ENCODE results near the gene ARHGAP26.

The ARHGAP26 gene

DNA sequence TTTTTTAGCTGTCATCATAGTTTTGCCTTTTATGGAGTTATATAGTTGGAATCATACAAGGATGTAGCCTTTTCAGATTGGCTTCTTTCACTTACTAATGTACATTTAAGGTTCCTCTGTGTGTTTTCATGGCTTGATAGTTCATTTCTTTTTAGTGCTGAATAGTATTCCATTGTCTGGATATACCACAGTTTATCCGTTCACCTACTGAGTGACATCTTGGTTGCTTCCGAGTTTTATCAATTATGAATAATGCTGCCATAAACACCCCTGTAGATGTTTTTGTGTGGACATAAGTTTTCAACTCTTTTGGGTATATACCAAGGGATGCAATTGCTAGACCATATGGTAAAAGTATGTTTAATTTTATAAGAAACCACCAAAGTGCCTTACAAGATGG is 497.0 kb downstream of the ARHGAP26 start:
- H3K4me3 ChIP-seq (replicated peaks; ENCODE audit: low read depth, low read length), result no peak overlapping the region
- no peak for DNase-seq (ENCODE audit: low read depth)
- TF ChIP-seq, protein P1, sequence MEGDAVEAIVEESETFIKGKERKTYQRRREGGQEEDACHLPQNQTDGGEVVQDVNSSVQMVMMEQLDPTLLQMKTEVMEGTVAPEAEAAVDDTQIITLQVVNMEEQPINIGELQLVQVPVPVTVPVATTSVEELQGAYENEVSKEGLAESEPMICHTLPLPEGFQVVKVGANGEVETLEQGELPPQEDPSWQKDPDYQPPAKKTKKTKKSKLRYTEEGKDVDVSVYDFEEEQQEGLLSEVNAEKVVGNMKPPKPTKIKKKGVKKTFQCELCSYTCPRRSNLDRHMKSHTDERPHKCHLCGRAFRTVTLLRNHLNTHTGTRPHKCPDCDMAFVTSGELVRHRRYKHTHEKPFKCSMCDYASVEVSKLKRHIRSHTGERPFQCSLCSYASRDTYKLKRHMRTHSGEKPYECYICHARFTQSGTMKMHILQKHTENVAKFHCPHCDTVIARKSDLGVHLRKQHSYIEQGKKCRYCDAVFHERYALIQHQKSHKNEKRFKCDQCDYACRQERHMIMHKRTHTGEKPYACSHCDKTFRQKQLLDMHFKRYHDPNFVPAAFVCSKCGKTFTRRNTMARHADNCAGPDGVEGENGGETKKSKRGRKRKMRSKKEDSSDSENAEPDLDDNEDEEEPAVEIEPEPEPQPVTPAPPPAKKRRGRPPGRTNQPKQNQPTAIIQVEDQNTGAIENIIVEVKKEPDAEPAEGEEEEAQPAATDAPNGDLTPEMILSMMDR (IDR thresholded peaks at IDR 0.05; ENCODE audit: low read length, missing control alignments), result no peak

DNA sequence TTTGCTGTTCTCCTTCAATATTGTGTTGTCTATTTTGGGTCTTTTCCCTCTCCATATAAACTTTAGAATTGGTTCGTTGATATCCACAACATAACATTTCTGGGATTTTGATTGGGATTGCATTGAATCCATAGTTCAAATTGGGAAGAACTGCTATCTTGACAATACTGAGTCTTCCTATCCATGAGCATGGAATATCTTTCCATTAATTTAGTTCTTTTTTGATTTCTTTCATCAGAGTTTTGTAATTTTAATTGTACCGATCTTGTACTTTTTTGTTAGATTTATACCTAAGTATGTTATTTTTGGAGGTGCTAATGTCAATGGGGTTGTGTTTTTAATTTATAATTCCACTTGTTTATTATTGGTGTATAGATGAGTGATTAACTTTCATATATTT is 498.2 kb downstream of the ARHGAP26 start:
- no peak overlapping the region for H3K4me3 ChIP-seq (replicated peaks; ENCODE audit: low read depth, low read length)
- TF ChIP-seq, protein P1 (IDR thresholded peaks at IDR 0.05; ENCODE audit: low read length, missing control alignments), result no peak
- no peak for DNase-seq (ENCODE audit: low read depth)

DNA sequence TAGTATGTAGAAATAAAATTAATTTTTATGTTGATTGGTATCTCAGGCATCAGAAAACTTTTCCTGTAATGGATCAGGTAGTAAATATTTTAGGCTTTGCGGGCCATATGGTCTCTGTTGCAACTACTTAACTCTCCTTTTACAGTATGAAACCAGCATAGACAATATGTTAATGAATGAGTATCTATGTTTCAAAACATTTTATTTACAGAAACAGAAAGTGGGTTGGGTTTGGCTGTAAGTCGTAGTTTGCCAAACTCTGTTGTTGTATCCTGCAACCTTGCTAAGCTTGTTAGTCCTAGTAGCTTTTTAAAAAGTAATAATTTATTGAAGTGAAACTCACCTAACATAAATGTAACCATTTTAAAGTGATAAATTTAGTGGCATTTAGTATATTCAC is 501.3 kb downstream of the ARHGAP26 start:
- DNase-seq (ENCODE audit: low read depth), result no peak
- TF ChIP-seq, protein P1 (IDR thresholded peaks at IDR 0.05; ENCODE audit: low read length, missing control alignments), result no peak
- no peak overlapping the region for H3K4me3 ChIP-seq (replicated peaks; ENCODE audit: low read depth, low read length)

DNA sequence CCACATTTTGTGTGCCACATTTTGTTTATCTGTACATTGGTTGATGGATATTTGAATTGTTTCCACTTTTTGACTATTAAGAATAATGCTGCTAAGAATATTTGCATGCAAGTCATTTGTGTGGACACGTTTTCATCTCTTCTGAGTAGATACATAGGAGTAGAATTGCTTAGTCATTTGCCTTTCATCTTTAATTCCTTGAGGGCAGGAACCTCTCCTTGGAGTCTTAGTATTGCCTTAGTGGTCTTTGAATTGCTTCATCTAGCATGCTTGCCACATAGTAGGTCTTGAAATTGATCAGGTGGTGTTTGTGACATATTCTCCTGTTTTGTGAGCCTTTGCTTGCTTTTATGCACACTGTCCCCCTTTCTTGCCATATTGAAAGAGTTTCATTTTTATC is 504.8 kb downstream of the ARHGAP26 start:
- no peak for DNase-seq (ENCODE audit: low read depth)
- no peak overlapping the region for H3K4me3 ChIP-seq (replicated peaks; ENCODE audit: low read depth, low read length)
- TF ChIP-seq, protein P1 (IDR thresholded peaks at IDR 0.05; ENCODE audit: low read length, missing control alignments), result no peak

DNA sequence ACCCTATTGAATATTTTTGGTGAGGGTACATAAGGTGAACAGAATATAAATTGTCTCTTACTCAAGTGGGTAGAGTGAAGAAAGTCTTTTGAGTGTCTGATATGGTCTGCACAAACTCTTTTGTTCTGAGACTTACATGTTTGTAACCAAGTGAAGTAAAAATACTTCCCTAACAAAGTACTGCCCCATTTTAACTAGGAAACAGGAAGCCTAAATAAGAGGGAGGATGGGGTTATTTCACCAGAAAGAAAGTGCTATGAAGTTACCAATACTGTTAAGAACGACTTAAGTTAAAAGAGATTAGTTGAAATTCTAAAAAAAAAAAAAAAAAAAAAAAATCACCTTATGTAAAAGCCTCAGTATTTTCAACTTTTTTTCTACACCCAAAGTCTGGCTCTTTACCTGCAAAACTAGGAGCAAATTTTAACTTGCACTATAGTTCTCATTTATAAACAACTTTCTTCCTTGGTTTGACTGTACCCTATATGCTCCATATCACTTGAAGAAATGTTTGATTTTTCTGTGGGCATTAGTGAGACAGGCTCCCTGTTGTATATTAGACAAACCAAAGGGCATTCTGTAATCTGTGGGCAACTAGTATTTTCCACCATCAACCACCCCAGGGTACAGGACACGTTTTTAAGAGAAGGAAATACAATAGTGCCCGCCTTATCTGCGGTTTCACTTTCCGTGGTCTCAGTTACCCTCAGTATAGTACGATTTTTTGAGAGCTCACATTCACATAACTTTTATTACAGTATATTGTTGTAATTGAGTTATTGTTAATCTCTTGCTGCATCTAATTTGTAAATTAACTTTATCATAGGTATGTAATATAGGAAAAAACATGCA is 505.6 kb downstream of the ARHGAP26 start:
- TF ChIP-seq, protein P1 (IDR thresholded peaks at IDR 0.05; ENCODE audit: low read length, missing control alignments), result no peak
- no peak overlapping the region for H3K4me3 ChIP-seq (replicated peaks; ENCODE audit: low read depth, low read length)
- no peak for DNase-seq (ENCODE audit: low read depth)

DNA sequence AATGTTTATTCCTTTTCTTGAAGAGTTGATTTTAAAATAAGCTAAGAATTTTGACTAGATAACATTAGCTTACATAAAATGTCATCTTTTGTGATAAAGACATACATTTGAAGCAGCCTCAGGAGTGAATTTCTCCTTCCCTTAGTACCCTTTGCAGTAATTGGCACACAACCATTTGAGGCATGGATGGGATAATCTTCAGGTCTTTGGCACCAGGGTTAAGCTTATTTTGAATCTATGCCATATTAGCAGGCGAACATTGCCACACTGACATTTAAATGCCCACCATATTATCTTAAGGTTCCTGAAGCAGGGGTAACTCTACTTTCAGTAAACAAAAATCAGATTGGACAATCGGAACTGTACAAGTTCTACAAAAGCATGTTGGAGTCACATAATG is 507.4 kb downstream of the ARHGAP26 start:
- DNase-seq (ENCODE audit: low read depth), result no peak
- TF ChIP-seq, protein P1 (IDR thresholded peaks at IDR 0.05; ENCODE audit: low read length, missing control alignments), result no peak
- H3K4me3 ChIP-seq (replicated peaks; ENCODE audit: low read depth, low read length), result no peak overlapping the region

All from fibroblast of pulmonary artery (primary cell).